Measurements from ENCODE around the gene ZNF300.

- TF ChIP-seq, protein P1, sequence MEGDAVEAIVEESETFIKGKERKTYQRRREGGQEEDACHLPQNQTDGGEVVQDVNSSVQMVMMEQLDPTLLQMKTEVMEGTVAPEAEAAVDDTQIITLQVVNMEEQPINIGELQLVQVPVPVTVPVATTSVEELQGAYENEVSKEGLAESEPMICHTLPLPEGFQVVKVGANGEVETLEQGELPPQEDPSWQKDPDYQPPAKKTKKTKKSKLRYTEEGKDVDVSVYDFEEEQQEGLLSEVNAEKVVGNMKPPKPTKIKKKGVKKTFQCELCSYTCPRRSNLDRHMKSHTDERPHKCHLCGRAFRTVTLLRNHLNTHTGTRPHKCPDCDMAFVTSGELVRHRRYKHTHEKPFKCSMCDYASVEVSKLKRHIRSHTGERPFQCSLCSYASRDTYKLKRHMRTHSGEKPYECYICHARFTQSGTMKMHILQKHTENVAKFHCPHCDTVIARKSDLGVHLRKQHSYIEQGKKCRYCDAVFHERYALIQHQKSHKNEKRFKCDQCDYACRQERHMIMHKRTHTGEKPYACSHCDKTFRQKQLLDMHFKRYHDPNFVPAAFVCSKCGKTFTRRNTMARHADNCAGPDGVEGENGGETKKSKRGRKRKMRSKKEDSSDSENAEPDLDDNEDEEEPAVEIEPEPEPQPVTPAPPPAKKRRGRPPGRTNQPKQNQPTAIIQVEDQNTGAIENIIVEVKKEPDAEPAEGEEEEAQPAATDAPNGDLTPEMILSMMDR (IDR thresholded peaks at IDR 0.05) = no peak
- TF ChIP-seq POLR2AphosphoS5 (IDR thresholded peaks at IDR 0.05) (no peak), POLR2A (IDR thresholded peaks at IDR 0.05) (no peak)
These were observed 7.6 kb upstream of the ZNF300 start for GRCh38 chr5:150912312-150912814.
